Left renal pelvis (tissue), 4 donors: ENCODE data around the gene EYS. TPM values are rescaled to one million over a fixed set of nuclear protein-coding genes. Genes with fewer than 3 reads are reported as not detected.

ENCODE experiments used
- DNase-seq, 4 donors: peaks; one replicate each; pipeline ENCODE4 v3.0.0-alpha.2; 2013; ENCODE audit warnings: low read depth in 4 of 4, low spot score in 3 of 4
- polyA plus RNA-seq, 4 donors: library from polyadenylated mRNA; unstranded; fragments of 120-200 nt; gene quantifications; one replicate each; pipeline ENCODE4 v1.2.1, GENCODE V29; 2013; ENCODE audit not compliant: insufficient read length in 4 of 4

The EYS gene
- polyA plus RNA-seq, 4 donors, result 0.66 to 1.1 (median 0.72) TPM

DNA sequence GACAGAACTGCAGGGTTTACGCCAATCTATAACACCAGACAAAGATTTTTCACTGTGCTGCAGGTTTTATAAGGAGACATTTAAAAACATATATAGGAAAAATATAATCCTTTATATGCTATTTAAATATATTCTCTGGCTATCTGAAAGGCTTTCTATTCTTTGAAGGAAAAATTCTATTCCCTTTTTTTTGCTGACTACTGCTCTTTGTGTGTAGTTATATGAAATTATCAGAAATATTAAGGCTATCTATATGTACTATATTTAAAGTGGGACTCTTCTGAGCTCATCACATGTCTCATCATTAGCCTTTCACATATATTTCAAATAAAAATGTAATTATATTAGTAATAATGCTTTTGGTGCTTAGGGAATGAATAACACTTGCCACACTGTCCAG is 930.7 kb downstream of the EYS start:
- no peak for DNase-seq

DNA sequence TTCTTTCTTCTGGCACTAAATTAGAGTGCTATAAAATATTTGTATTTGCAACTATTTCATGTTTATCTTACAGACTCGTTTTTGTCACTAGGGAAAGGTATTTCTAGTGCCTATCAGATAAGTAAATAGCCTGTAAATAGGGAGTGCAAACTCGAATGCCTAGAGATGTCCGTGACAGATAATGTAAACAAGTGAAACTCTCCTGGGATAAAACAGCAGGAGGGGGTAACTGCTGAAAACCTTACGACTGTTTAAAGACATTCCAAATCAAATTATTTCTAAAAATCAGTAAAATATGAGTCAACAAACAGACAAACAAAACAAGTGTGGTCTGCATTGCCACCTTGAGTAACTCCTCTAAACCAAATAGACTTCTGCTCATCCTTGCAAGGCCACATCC is 932.1 kb downstream of the EYS start:
- DNase-seq, result no peak

DNA sequence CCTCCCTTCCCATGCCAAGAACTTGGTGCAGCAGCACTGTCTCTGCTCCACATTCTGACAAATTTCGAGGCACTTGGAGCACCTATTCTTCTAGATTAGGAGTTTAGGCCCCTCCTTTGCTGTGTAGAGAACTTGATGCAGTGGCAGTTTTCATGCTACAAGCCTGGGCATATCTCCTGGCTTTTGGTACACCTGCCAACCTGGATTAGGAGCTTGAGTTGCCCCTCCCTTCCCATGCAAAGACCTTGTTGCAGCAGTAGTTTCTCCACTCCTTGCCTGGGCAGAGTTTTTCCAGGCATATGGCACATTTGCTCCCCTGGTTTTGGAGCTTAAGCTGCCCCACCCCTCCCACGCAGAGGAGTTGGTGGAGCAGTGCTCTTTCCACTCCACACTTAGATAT is 956.1 kb downstream of the EYS start:
- no peak for DNase-seq

DNA sequence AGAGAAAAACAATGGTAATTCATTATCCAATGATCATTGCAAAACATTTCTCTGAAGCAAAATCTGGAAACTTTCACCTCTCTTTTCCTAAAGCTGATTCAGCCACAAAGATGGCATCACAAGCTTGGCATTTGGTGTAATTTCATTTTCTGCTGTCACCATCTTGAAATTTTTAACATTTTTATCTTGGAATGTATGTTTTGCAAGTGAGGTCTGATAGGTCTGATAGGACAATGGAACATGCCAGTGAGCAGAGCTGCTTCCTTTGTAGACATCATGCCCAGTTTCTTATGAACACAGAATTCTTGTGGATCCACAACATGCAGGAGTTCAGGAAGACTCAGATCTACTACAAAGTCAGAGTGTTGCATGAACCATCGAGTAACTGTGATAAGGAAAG is 969.6 kb downstream of the EYS start:
- DNase-seq, result no peak

DNA sequence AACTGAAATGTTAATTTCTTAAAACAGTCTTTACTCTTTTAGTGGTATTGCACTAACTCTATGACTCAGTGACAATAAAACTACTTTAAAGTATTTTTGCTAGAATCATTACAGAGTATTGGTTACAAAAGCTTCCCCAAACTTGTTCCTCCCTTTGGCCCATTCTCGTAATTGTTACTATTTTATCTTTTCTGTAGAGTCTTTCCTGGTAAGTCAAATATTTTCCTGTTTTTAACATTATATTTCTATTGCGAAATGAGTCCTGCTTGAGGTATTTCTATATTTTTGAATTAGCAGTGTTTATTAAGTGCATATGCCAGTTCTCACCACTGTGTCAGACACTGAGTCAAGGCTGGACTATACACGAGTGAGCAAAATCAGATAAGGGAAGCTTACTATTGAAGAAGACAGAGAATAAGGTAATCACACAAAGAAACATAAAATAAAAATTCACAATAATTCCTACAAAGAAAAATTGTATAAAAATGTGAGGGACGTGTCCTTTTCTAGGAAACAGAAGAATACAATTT is 970.5 kb downstream of the EYS start:
- DNase-seq, result no peak

DNA sequence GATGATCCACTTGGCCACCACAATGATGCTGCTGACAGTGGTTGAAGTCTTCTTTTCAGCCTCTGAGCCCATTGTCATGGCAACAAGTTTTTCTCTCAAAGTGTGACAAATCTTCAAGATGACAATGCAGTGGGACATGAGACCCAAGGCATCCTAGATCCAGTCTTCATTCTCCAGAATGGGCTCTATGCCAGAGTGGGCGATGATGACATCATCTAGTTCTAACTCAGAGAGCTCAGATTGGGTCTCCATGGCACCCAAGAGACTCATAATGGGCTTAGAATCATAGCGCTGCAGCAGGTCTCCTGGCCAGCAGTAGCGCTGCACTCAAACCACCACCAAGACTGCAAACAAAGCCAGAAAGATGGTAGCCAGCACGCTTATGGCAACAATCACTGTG is 973.6 kb downstream of the EYS start:
- DNase-seq, result no peak

DNA sequence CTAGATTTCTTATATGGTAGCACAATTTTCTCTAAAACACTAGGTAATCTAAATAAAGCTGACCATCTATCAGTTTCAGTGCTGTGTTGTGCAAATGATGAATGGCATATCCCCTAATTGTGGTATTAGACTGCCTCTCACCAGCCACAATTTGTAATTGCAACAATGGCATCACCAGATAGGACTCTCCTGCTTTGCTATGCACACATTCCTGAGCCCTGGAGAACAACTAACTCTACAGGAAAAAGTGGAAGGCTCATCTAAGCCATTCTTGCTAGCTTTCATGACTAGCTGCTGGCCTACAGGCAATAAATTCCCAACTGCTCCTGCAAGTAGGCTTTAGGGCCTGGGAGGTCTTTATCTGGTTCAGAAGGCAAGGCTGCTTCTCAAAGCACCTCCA is 974.1 kb downstream of the EYS start:
- no peak for DNase-seq

DNA sequence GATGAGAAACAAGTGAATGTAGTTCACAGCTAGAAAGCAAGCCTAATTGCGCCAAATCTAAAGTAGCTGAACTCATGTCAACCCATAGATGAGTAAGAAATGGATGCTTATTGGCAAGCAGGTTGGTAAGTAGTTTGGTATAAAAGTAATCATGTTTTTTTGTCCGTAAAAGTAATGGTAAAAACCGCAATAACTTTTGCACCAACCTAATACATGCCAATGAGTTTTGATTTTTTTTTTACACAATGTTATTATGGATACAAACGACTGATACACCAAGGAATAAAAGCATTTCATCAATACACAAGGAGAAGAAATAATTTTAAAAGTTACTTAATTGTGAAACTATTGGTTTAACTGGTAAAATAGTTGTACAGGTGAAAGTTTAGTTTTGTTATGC is 977.5 kb downstream of the EYS start:
- DNase-seq, result no peak

DNA sequence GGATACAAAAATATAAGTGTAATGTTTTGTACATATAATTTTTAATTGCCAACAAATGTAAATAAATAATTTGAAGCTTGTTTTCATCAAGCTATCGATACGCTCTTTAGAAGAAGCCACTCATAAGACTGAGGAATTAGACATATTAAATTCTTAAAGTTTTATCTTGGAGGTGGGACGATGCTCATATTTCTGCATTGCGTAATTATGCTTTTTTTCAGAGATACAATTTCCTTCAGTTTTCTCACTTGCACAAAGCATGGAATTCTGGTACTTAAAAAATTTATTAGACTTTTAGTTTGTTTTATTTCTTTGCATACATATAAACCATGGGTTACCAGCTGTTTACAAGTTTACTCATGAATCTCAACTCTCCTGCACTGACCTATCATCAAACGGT is 980.0 kb downstream of the EYS start:
- DNase-seq, result no peak

DNA sequence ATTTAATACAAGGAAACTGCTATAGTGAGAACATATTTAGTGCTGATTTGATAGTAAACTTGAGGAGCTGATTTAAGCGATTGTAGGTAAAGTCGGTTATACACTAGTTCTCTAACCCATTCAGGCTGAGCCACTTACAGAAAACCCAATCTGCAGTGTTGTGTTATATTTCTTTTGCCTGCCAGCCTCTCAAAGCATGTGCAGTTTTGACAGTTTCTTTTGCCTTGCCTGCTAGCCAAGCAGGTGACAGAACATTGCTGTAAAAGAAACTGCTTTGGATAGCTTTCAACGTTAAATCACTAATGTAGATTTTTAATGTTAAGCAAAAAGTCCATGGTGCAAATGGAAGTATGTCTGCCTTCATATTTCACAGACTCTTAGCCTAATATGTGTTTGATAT is 982.9 kb downstream of the EYS start:
- DNase-seq, result no peak

DNA sequence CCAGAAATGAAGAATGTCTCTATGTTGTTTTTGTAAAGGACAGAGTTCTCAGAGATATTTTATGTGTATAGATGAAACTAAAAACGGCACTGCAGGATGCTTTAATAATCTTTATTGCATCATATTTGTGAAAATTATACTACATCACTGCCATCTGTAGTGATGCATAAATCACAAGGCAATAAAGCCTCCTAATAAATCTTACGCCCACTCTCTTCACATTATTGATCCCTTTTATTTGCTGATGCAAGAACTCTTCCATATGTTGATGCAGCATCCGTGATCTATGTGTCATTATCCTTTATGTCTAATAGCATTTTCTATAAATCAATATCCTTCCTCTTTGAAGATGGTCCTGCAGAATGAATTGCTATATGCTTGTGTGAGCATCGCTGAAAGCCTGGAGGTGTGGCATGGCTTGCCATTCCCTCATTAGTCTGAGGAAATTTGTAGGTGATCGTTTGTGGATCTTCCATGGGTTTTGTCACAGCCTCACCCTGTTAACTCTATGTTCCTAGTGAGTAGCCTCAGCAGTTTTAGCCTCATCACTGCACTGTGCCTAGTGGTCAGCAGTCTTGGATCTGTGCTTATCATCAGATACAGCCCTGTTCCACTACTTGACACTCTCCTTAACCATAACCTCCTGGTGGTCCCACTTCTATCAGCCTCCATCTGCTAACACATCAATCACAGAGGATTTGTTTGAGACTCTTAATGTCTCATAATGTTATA is 983.5 kb downstream of the EYS start:
- no peak for DNase-seq

DNA sequence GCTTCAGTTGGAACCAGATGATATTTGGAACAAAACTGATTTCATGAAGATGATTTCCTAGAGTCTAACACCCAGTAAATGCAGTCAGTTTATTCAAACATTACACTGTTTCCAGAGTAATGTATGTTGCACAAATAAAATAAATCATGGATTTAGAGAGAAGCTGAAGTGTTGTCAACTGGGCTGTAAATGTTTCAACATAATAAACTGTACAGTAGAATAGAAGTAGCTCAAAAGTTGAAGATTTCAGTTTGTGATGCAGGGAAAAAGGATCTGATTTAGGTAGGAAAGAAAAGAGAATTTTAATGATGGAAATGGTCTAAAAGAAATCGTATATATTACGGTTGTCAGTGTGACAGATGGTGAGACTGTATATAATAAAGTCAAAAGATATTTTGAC is 985.2 kb downstream of the EYS start:
- no peak for DNase-seq

DNA sequence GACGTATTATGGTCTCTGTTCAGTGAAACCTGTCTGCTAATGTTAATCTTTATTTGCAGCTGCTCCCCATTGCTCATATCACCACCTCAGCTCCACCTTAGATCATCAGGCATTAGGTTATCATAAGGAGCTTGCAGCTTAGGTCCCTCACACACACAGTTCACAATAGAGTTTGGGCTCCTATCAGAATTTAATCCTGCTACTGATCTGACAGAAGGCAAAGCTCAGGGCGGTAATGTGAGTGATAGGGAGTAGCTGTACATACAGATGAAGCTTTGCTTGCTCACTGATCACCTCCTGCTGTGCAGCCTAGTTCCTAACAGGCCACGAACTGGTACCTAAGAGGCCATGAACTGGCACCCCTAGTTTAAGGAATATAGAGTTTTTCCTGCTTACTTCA is 989.7 kb downstream of the EYS start:
- no peak for DNase-seq

DNA sequence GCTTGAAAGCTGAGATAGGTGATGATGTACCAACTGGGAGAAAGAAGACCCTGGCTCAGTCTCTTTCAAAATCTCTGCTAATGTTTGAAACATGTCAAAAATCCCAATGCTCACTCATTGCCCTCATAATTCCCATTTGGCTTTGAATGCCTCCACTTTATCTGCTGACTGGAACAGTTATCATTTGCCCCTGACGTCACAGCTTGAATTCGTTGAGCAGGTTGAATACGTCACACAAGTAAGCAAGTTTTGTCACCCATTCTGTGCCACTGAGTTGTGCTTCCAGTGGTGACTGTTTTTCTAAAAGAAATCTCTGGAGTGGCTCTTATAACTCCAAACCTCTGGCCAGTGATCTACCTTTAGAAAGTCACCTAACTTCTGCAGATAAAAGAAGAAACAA is 991.4 kb downstream of the EYS start:
- no peak for DNase-seq

DNA sequence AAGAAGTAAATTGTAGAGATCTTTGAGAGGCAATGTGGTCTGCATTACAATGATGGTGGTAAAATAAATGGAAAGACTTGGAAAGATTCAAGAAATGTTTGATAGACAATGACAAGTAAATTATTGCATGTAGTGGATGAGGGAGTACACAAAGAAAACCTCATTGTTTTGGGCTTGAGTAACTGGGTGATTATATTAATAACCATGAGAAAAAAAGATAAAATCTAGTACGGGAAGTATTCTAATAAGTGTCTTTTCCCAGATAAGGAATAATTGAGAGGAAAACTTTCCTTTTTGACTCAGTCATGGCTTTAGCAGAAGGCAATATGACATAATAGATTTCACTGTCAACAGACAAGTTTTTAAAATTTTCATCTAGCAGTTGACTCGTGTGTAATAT is 993.0 kb downstream of the EYS start:
- DNase-seq, result no peak

DNA sequence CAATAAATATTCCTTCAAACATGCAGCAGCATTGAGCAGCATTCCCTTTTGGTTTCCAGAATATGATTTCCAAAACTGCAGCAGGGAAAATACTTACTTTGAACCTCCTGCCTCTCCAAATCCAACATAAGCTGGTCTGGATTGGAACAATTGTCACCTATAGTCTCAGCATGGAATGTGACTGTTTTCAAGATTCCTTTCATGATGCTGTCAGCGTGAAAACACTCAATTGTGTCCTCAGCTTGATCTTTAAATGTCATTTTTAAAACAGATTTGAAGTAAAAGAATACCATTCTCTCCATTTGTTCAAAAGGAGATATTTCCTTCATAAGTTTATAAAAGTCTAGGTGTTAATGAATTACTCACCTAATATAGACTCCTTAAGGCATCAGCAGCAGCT is 993.9 kb downstream of the EYS start:
- no peak for DNase-seq

DNA sequence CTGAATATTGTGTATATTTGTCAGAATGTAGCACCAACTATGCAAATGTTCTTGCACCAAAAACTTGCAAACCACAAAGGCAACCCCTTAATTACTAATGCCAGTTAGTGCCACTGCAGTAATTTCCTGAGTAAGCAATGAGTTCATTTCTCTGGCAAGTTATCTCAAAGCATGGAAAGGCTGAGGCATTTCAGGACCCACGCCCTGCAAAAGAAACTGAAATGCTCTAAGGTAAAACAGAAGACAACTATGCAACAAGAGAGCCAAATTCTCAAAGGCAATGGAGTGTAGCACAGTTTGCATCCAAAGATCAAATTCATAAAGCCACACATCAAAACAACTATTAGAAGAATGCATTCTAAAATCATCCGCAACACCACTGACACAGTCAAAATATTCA is 994.4 kb downstream of the EYS start:
- DNase-seq, result no peak

DNA sequence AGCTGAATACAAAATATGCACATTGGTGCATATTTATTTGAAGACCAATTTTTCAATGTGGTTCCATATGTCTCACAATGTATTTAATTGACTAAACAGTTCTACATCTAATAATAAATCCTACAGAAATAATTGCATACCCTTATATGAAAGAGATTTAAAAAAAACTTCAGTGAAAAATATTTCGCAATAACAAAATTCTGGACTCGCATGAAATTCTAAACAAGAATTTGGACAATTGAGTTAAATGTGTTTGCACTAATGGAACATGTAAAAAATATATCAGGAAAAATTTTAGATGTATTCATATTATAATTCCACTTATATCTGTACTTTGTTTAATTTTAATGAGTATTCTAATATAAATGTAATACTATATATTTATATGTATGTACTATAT is 1003.1 kb downstream of the EYS start:
- no peak for DNase-seq

DNA sequence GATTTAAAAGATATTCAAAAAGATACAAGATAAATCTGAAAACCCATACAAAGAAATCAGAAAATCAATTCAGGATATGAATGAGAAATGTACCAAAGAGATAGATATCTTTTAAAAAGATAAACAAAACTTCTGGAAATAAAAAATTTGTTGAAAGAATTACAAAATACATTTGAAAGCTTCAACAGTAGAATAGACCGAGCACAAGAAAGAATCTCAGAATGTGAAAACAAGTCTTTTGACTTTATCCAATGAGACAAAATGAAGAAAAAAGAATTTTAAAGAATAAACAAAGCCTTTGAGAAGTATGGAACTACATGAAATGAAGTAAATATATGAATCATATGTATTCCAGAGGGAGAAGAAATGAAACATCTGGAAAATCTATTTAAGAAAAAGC is 1011.0 kb downstream of the EYS start:
- no peak for DNase-seq

DNA sequence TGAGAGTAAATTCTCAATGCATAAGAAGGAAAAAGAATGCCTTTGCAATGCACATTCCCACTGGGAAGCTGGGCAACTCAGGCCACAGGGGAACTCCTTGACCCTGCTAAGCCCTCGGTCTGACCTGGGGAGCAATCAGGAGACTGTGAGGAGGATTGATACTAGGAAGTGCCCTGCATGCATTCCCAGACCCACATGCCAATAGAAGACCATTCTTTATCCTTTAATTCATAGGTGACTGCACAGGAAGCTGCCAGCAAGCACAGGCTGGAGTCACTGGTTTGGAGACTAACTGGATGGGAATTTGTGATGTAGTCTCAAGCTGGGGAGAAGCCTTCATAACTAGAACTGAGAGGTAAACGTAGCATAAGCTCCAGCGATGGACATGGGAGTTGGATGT is 1012.7 kb downstream of the EYS start:
- no peak for DNase-seq

DNA sequence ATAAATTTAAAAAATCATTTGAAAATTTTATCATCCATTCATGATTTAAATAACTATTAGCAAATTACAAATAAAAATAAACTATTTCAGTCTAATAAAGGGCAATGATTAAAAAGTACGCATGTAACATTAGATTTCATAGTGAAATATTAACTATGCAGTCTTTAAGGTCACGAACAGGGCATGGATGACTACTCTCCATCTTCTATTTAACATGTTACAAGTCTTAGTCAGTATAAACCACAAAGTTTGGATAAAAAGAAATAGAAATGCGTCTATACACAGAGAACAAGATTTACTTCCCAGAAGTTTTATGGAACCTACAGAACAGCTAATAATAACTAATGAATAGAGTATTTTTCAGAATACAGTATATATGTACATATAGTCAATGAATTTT is 1016.0 kb downstream of the EYS start:
- no peak for DNase-seq

DNA sequence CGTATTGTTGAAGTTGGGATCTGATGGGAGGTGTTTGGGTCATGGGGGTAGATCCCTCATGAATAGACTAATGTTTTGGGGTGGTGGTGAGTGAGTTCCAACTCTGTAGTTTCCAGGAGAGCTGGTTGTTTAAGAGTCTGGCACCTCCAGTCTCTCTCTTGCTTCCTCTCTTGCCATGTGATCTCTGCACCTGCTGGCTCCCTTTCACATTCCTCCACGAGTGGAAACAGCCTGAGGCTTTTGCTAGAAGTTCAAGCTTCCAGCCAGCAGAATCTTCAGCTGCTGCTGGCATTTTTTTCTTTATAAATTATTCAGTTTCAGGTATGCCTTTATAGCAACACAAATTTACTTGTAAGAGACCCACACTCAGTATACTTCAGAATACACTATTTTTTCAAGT is 1021.6 kb downstream of the EYS start:
- DNase-seq, result no peak

DNA sequence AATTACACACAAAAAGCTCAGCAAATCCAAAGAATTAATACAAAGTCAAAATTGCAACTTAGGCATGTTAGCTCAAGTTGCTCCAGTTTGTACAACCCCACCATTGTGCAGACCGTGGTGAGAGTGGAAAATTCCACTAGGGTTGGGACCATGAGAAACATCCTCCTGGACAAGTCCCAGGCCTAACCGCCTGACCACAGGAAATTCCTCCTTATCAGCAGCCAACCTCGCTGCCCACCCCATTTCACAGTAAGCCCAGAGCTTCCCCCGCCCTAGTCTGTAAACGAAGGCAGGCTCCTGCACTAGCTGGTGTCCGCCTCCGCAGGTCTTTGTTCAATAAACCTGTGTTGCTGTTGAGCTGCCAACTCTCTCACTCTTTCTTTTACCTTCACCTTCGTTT is 1023.3 kb downstream of the EYS start:
- DNase-seq, result no peak
